ENCODE data around the gene AOX1.
"Not testable (repeated sequence)": the region's sequence is repeated elsewhere in the genome, so short reads cannot be mapped to it uniquely, and the experiment has no call there.

AOX1 gene

DNA sequence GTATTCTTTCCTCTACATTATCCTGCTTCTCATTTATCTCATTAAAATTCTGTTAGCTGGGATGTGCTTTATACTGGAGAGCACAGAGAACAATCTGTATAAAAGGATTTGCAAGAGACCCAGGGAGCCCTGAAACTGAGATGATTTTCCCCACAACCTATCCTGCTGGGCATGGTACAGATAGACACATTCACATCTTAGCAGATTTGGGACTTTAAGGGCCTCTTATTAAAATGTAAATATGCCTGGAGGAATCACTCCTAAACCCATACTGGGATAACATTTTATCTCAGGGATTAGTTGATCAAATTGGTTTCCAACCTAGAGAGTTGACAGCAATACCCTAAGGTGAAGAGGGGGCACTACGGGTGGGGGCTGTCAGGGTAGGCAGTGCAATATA is 45.5 kb downstream of the AOX1 start:
- DNase-seq: no peak

GRCh38 chr2:200634231-200634964 is 48.6 kb downstream of the AOX1 start:
- DNase-seq: no peak

DNA sequence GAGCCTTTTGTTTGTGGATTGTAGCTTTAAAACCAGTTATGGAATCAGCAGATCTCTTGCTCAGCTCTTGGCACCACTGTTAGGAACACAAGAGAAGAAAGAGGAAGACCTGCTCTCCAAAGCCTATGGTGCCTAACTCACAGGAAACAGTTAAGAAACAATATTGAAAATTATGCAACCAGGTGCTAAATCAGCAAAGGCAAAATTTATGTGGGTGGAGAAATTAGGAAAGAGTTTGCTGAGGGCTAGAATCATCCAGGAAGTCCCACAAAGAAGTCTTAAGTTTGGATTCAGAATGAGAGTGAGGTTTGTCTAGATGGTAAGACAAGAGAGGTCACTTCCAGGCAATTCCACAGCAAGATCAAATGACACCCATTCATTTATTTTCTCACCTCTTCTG is 49.4 kb downstream of the AOX1 start:
- no peak for DNase-seq

DNA sequence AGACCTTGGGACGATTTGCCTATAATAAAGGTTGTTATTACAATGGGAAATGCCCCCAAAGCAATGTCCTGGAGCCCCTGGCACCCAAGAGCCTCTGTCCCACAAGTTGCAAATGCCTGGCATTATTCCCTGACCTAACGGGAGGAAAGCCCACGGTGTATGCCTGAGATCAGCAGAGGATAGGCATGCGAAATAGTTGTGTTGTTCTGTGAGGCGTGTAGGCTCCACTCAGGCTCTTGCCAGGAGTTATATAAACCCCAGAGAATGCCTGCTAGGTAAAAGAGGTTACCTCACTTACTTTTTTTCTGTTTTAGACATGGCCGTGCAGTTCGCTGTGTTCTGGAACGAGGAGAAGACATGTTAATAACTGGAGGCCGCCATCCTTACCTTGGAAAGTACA is 52.1 kb downstream of the AOX1 start:
- DNase-seq: no peak

GRCh38 chr2:200640176-200640575 is 54.4 kb downstream of the AOX1 start:
- no peak for DNase-seq

- no peak for DNase-seq
Observed at GRCh38 chr2:200640901-200641300, 55.1 kb downstream of the AOX1 start.

DNA sequence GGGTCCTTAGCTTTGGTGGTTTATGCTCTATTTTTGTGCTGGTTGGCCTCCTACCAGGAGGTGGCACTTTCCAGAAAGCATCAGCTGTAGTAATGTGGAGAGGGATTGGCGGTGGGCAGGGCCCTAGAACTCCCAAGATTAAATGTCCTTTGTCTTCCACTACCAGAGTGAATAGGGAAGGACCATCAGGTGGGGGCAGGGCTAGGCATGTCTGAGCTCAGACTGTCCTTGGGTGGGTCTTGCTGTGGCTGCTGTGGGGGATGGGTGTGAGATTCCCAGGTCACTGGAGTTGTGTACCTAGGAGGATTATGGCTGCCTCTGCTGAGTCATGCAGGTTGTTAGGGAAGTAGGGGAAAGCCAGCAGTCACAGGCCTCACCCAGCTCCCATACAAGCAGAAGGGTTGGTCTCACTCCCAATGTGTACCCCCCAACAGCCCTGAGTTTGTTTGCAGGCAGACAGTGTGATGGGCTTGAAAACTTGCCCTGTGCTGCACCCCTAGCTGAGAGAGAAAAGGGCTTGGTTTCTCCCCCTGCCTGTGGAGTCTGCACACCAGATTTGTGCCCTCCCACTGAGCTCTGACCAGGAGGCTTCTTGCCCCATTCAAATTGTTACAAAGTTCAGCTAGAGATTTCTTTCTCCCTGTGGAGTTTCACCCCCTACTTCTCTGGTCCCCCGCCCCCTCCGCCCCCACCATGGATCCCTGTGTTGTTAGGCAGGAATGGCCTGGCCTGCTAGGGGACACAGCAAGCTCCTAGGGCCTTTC is 62.9 kb downstream of the AOX1 start:
- not testable (repeated sequence) for DNase-seq

DNA sequence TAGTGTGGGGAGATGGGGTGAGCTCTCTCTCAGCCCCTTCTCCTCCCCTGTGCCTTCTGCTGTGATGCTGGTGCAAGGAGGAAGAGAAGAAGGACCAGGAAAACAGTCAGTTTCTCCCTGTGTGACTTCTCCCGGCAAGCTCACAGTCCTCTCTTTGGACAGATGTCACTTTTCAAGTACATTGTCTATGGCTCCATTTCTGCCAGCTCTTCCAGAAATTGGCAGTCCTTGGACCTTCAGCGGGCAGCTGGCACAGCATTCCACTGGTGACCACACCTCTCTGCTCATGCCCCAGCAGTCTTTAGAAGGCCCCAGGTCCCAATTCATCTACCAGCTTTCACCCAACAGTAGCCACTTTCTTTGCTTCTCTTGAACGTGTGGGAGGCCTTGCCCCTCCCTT is 63.9 kb downstream of the AOX1 start:
- no peak for DNase-seq

- no peak for DNase-seq
Observed at GRCh38 chr2:200650195-200650594, 64.4 kb downstream of the AOX1 start.

DNA sequence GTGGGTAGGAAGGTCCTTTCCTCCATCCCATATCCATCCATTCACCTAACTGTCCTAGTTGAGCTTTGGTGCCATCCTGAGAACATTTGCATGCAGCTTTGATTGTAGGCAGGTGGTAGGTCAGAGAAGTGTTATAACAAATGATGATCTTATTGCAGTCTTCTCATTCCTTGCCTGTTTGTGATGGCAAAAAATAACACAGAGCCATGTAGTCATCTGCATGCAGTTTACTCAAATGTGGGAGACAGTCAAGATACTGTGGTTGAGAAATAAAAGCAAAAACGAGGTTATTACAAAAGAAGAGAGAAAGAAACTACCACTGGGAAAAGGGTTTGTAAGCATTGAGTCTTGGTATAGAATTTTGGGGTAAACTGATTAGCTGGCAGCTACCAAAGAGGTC is 66.3 kb downstream of the AOX1 start:
- no peak for DNase-seq

DNA sequence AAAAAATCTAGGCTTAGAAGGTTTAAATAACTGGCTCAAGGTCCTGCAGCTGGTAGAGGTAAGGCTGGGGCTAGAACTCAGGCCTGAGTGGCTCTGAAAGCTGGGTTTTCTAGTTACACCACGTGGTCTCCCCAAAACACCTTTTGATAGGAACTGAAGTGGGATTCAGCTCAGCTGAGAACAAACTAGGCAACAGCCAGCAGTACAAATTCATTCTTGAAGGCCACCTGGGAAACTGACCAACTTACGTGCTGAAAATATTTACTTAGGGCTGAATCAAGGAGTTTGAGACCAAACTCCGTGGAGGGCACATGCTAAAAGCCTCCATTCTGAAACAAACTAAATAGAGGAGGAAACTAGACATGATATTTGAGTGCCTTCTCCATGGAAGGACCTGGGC is 67.2 kb downstream of the AOX1 start:
- no peak for DNase-seq

GRCh38 chr2:200654823-200655222 is 69.0 kb downstream of the AOX1 start:
- no peak for DNase-seq

DNA sequence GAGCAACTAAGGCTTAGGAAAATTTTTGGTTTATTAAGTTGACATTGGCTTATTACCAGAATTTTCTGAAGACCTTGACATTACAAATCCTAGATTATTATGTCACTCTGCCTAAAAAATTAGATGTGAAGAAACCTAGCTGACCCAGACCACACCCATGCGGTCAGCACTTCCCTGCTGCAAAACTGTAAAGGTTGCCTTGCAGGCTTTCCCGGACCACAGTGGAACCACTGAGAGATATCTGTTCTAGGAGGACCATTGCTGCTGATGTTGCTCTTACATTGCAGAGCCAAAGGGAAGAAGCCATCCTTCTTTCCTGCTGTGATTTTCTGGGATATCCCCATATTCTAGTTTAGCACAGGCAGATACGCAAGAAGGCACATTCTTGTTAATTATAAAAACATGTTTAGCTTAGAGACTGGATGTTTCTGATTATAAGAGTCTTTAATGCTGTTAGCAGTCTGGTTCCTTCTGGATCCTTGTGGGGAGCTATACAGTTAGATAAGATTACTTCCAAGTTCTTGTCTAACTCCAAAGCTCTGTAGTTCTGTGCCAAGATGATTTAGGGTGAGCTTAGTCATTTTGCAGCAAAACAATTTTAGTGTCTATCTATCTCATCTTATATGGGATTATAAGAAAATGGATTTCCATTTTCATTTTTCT is 70.2 kb downstream of the AOX1 start:
- no peak for DNase-seq

GRCh38 chr2:200658278-200658864 is 72.6 kb downstream of the AOX1 start:
- no peak for DNase-seq

DNA sequence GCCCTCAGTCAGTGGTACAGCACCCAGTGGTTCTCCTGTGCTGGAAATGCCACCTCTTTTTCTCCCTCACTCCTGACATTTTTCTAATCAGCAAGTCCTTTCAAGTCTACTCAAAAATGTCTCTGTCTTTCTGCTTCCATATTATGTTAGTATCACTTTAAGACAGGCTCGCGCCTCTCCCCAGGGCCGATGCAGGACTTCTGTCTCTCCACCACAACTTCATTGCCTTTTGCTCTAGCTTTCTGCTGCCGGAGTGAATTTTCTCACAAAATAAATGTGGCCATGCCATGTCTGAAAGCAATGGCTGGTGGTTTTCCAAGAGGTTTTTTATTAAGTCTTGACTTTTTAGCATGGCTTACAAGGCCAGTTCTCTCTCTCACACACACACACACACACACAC is 73.6 kb downstream of the AOX1 start:
- no peak for DNase-seq

DNA sequence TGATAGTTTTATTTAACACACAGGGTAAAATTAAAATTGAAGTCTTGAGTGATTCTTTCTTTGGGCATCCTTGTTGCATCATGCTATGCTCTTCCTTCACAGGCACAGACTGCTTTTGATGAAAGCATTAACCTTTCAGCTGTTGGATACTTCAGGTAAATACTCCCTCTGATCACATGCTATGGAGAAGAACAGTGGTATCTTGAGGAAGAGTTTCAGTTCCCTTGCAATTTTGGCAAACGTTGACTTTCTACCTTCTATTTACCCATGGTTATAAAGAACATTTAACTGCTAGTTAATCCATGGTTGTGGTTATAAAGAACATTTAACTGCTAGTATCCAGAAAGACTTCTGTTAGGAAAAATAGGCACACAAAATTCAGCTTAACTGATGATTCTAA is 75.7 kb downstream of the AOX1 start:
- no peak for DNase-seq

GRCh38 chr2:200662727-200663126 is 76.9 kb downstream of the AOX1 start:
- no peak for DNase-seq

DNA sequence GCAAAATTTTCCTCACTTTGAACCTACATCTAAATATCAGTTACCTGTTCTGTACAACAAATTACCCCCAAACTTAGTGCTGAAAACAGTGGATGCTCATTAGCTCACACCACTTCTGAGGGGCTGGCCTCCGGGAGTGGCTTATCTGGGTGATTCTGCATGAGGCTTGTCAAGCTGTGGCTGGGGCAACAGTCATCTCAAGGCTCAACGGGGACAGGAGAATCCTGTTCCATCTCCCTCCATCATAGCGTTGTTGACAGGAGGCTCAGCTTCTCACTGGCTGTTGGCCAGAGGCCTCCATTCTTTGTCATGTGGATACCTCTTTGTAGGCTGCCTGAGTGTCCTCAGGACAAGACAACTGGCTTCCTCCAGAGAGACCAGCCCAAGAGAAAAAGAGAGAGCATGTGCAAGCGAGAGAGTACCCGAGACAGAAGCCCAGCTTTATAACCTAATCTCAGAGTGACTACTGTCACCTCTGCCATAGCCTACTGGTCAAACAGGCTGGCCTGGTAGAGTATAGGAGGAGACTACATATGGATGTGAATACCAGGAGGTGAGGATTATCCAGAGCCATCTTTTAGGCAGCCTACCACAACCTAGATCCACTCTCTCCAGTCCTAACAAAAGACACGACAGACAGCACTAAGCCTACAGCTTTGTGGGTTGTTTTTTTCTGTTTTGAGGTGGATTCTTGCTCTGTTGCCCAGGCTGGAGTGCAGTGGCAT is 79.1 kb downstream of the AOX1 start:
- DNase-seq: no peak

- DNase-seq: no peak
Observed at GRCh38 chr2:200665626-200666453, 80.0 kb downstream of the AOX1 start.

GRCh38 chr2:200667413-200667812 is 81.6 kb downstream of the AOX1 start:
- no peak for DNase-seq

DNA sequence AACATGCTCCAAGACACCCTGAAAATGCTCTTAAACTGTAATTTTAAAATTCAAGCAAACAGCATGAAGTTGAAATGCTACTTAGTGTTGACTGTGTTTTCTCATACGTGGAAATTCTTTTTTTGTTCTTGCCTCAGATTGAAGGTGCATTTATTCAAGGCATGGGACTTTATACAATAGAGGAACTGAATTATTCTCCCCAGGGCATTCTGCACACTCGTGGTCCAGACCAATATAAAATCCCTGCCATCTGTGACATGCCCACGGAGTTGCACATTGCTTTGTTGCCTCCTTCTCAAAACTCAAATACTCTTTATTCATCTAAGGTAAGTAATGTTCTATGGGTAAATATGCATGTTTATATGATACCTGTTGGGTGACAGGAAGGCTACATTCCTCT is 82.7 kb downstream of the AOX1 start:
- DNase-seq: no peak

DNA sequence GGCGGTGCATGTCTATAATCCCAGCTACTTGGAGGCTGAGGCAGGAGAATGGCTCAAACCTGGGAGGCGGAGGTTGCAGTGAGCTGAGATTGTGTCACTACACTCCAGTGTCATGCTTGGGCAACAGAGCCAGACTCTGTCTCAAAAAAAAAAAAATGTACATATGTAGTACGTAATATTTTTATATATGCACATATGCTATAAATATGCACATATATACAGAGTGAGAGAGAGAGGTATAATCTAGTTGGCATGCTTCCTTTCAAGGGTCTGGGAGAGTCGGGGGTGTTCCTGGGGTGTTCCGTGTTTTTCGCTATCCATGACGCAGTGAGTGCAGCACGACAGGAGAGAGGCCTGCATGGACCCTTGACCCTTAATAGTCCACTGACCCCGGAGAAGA is 83.5 kb downstream of the AOX1 start:
- DNase-seq: no peak

Data from effector CD4-positive, alpha-beta T cell (primary cell).